ENCODE data around the gene CAPZB. TPM values are rescaled to one million over a fixed set of nuclear protein-coding genes. Genes with fewer than 3 reads are reported as not detected.

Gene CAPZB
- total RNA-seq, 1 donor from 2014 or later = 326 TPM

- H3K27me3 Mint-ChIP-seq (ENCODE audit: unreplicated experiment) = peaks cover 10% of the 10 kb centered on the region
- peaks cover 8% of the 10 kb centered on the region for H3K9me3 Mint-ChIP-seq (ENCODE audit: unreplicated experiment)
- H3K4me1 Mint-ChIP-seq (ENCODE audit: low read depth, unreplicated experiment) = peaks cover 7% of the 10 kb centered on the region
- peaks cover 9% of the 10 kb centered on the region for H3K36me3 Mint-ChIP-seq (ENCODE audit: unreplicated experiment)
- no peak for DNase-seq
- no peak overlapping the region for H3K4me3 Mint-ChIP-seq (ENCODE audit: unreplicated experiment)
- no peak overlapping the region for H3K27ac Mint-ChIP-seq (ENCODE audit: unreplicated experiment)
- no peak for TF ChIP-seq CTCF (IDR thresholded peaks at IDR 0.05; ENCODE audit: partially characterized antibody, unreplicated experiment)
These were observed 99.3 kb downstream of the CAPZB start for GRCh38 chr1:19385869-19386591.

GRCh38 chr1:19385221-19385620, 100.1 kb downstream of the CAPZB start:
- Mint-ChIP-seq H3K9me3 (ENCODE audit: unreplicated experiment) (peaks cover 6% of the 10 kb centered on the region), H3K4me3 (ENCODE audit: unreplicated experiment) (no peak overlapping the region), H3K36me3 (ENCODE audit: unreplicated experiment) (peaks cover 9% of the 10 kb centered on the region), H3K27ac (ENCODE audit: unreplicated experiment) (no peak overlapping the region), H3K27me3 (ENCODE audit: unreplicated experiment) (peaks cover 7% of the 10 kb centered on the region), H3K4me1 (ENCODE audit: low read depth, unreplicated experiment) (peaks cover 5% of the 10 kb centered on the region)
- TF ChIP-seq CTCF (IDR thresholded peaks at IDR 0.05; ENCODE audit: partially characterized antibody, unreplicated experiment) = no peak
- no peak for DNase-seq

- no peak overlapping the region for H3K27ac Mint-ChIP-seq (ENCODE audit: unreplicated experiment)
- peaks cover 9% of the 10 kb centered on the region for H3K36me3 Mint-ChIP-seq (ENCODE audit: unreplicated experiment)
- peaks cover 5% of the 10 kb centered on the region for H3K4me1 Mint-ChIP-seq (ENCODE audit: low read depth, unreplicated experiment)
- TF ChIP-seq CTCF (IDR thresholded peaks at IDR 0.05; ENCODE audit: partially characterized antibody, unreplicated experiment) = no peak
- H3K9me3 Mint-ChIP-seq (ENCODE audit: unreplicated experiment) = peaks cover 6% of the 10 kb centered on the region
- H3K4me3 Mint-ChIP-seq (ENCODE audit: unreplicated experiment) = no peak overlapping the region
- DNase-seq = no peak
- H3K27me3 Mint-ChIP-seq (ENCODE audit: unreplicated experiment) = peaks cover 7% of the 10 kb centered on the region
These were observed 100.6 kb downstream of the CAPZB start for GRCh38 chr1:19384772-19385187.

GRCh38 chr1:19384113-19384512, 101.2 kb downstream of the CAPZB start:
- TF ChIP-seq CTCF (IDR thresholded peaks at IDR 0.05; ENCODE audit: partially characterized antibody, unreplicated experiment) = no peak
- H3K4me3 Mint-ChIP-seq (ENCODE audit: unreplicated experiment) = no peak overlapping the region
- no peak overlapping the region for H3K27ac Mint-ChIP-seq (ENCODE audit: unreplicated experiment)
- peaks cover 7% of the 10 kb centered on the region for H3K27me3 Mint-ChIP-seq (ENCODE audit: unreplicated experiment)
- no peak for DNase-seq
- H3K9me3 Mint-ChIP-seq (ENCODE audit: unreplicated experiment) = peaks cover 6% of the 10 kb centered on the region
- peaks cover 5% of the 10 kb centered on the region for H3K4me1 Mint-ChIP-seq (ENCODE audit: low read depth, unreplicated experiment)
- H3K36me3 Mint-ChIP-seq (ENCODE audit: unreplicated experiment) = peaks cover 9% of the 10 kb centered on the region

- H3K27ac Mint-ChIP-seq (ENCODE audit: unreplicated experiment) = no peak overlapping the region
These were observed 103.1 kb downstream of the CAPZB start for GRCh38 chr1:19382222-19382621.

More at GRCh38 chr1:19382222-19382621, 103.1 kb downstream of the CAPZB start:
- Mint-ChIP-seq H3K36me3 (ENCODE audit: unreplicated experiment) (peaks cover 14% of the 10 kb centered on the region), H3K27me3 (ENCODE audit: unreplicated experiment) (peaks cover 4% of the 10 kb centered on the region), H3K4me1 (ENCODE audit: low read depth, unreplicated experiment) (peaks cover 8% of the 10 kb centered on the region), H3K9me3 (ENCODE audit: unreplicated experiment) (peaks cover 8% of the 10 kb centered on the region), H3K4me3 (ENCODE audit: unreplicated experiment) (no peak overlapping the region)
- no peak for TF ChIP-seq CTCF (IDR thresholded peaks at IDR 0.05; ENCODE audit: partially characterized antibody, unreplicated experiment)
- no peak for DNase-seq
